Common myeloid progenitor, CD34-positive (primary cell): ENCODE results near the gene PMPCA.
A peak's percentile ranks its signal among the peaks of the same experiment; 100 is the strongest.

Experiments
- CTCF ChIA-PET: fragments of 350-600 bp; sonication (Branson Sonifier 250); formaldehyde crosslinking; loops from one replicate; lab custom pipeline; 2021; ENCODE audit warnings: antibody characterized with exemption; lab: Charles Lee
- POLR2A ChIA-PET: fragments of 350-600 bp; sonication (Branson Sonifier 250); formaldehyde crosslinking; loops from one replicate; lab custom pipeline; 2021; ENCODE audit warnings: antibody characterized with exemption; lab: Charles Lee
- DNase-seq, 3 donors: peaks; one replicate each; pipeline versions ENCODE4 v3.0.0 to v3.0.0-alpha.2; 2013
- H3K27ac ChIP-seq, 2 experiments: 1 replicate in 1 of 2; 2 replicates in 1 of 2; pipeline ENCODE4 v1.7.0; 2013; ENCODE audit warnings: inconsistent platforms in 2 of 2, low read length in 2 of 2, mild to moderate bottlenecking in 2 of 2, low read depth in 1 of 2, moderate library complexity in 1 of 2; ENCODE audit not compliant: severe bottlenecking in 2 of 2, insufficient read depth in 1 of 2, poor library complexity in 1 of 2
- H3K27me3 ChIP-seq, 5 experiments: replicated peaks in 2 of 5; 1 replicate in 3 of 5; 2 replicates in 2 of 5; pipeline versions ENCODE4 v1.6.1 to v1.7.0; 2013; ENCODE audit warnings: low read length in 4 of 5, mild to moderate bottlenecking in 2 of 5, moderate library complexity in 2 of 5, inconsistent platforms in 1 of 5; ENCODE audit not compliant: insufficient read depth in 5 of 5, control insufficient read depth in 4 of 5
- H3K36me3 ChIP-seq, 4 experiments: 1 replicate in 2 of 4; 2 replicates in 2 of 4; pipeline versions ENCODE4 v1.6.1 to v1.7.0; 2013; ENCODE audit warnings: low read length in 3 of 4, control low read depth in 1 of 4, mild to moderate bottlenecking in 1 of 4; ENCODE audit not compliant: control insufficient read depth in 4 of 4, insufficient read depth in 4 of 4
- H3K4me1 ChIP-seq, 4 experiments: 1 replicate in 3 of 4; 2 replicates in 1 of 4; pipeline versions ENCODE4 v1.6.1 to v1.7.1; 2013; ENCODE audit warnings: low read length in 3 of 4, mild to moderate bottlenecking in 3 of 4, control low read depth in 1 of 4, inconsistent platforms in 1 of 4, moderate library complexity in 1 of 4; ENCODE audit not compliant: control insufficient read depth in 4 of 4, insufficient read depth in 4 of 4; ENCODE audit errors: control extremely low read depth in 1 of 4
- H3K4me3 ChIP-seq, 7 experiments: 1 replicate in 4 of 7; 2 replicates in 3 of 7; pipeline versions ENCODE4 v1.5.1 to v1.7.0; 2013; ENCODE audit warnings: mild to moderate bottlenecking in 7 of 7, low read length in 6 of 7, moderate library complexity in 6 of 7, inconsistent platforms in 2 of 7, low read depth in 2 of 7, control low read depth in 1 of 7; ENCODE audit not compliant: insufficient read depth in 4 of 7, control insufficient read depth in 1 of 7; ENCODE audit errors: extremely low read depth in 1 of 7
- H3K9me3 ChIP-seq, 5 experiments: 1 replicate in 4 of 5; 2 replicates in 1 of 5; pipeline versions ENCODE4 v1.6.1 to v1.7.1; 2013; ENCODE audit warnings: low read length in 4 of 5, mild to moderate bottlenecking in 2 of 5, inconsistent platforms in 1 of 5, low read depth in 1 of 5, moderate library complexity in 1 of 5; ENCODE audit not compliant: control insufficient read depth in 4 of 5, insufficient read depth in 2 of 5; ENCODE audit errors: control extremely low read depth in 1 of 5
- WGBS: methylation state at CpG from one replicate; pipeline ENCODE4 v1.1.5; 2013; ENCODE audit not compliant: insufficient coverage; 5-methylcytosine and 5-hydroxymethylcytosine counted together

Gene PMPCA

GRCh38 chr9:136439481-136440408 is 29.3 kb downstream of the PMPCA start, which contains the start of gene INPP5E:
INPP5E (minus strand) TSS chr9:136439845; CDS start chr9:136439419, 426 bp downstream.
- Histone ChIP-seq H3K27me3 (no peaks in the 10 kb centered on the region), H3K9me3 (no peaks in the 10 kb centered on the region), H3K4me1 (peaks cover 0 to 26% (median 22%) of the 10 kb centered on the region in 4 experiments), H3K36me3 (peaks cover 4 to 53% (median 39%) of the 10 kb centered on the region in 4 experiments), H3K27ac (peak within 1 kb of the TSS in 1 of 2 experiments; percentile 74), H3K4me3 (peak within 1 kb of the TSS; percentile 67 to 85 (median 83))
- 14% methylated on average over 75 of the region's 90 CpGs for WGBS
- DNase-seq: peak; percentile 66 to 81 (median 77)
- ChIA-PET CTCF (interaction anchor here (0.9 to 2.3 kb wide), 5 partner anchors 22 to 190 kb away, joined by 3 to 5 read pairs (median 4); no protein-coding TSS in a partner anchor), POLR2A (no interaction called here)

- no peaks in the 10 kb centered on the region for H3K27me3 ChIP-seq
- H3K4me1 ChIP-seq: peaks cover 0 to 26% (median 22%) of the 10 kb centered on the region in 4 experiments
- over 99% methylated on average over 14 of the region's 15 CpGs for WGBS
- peaks cover 4 to 57% (median 46%) of the 10 kb centered on the region in 4 experiments for H3K36me3 ChIP-seq
- no peak overlapping the region for H3K27ac ChIP-seq
- no peak overlapping the region for H3K4me3 ChIP-seq
- H3K9me3 ChIP-seq: no peaks in the 10 kb centered on the region
- no peak for DNase-seq
- ChIA-PET POLR2A (interaction anchor here (1.0 kb wide), 1 partner anchor 22 kb away, joined by 3 read pairs; no protein-coding TSS in a partner anchor), CTCF (interaction anchor here (1.0 to 3.4 kb wide), 4 partner anchors 13 to 128 kb away, joined by 3 to 12 read pairs (median 4); no protein-coding TSS in a partner anchor)
These were observed 30.8 kb downstream of the PMPCA start for GRCh38 chr9:136441191-136441680.

GRCh38 chr9:136441681-136442245 is 31.3 kb downstream of the PMPCA start:
- no peak overlapping the region for H3K27ac ChIP-seq
- H3K27me3 ChIP-seq: no peaks in the 10 kb centered on the region
- H3K9me3 ChIP-seq: no peaks in the 10 kb centered on the region
- no peak overlapping the region for H3K4me3 ChIP-seq
- H3K4me1 ChIP-seq: peaks cover 0 to 26% (median 22%) of the 10 kb centered on the region in 4 experiments
- ChIA-PET CTCF (interaction anchor here (1.2 to 3.4 kb wide), 3 partner anchors 12 to 129 kb away, joined by 3 to 12 read pairs (median 5); no protein-coding TSS in a partner anchor), POLR2A (interaction anchor here (1.0 kb wide), 1 partner anchor 21 kb away, joined by 3 read pairs; no protein-coding TSS in a partner anchor)
- 96% methylated on average over 16 of the region's 17 CpGs for WGBS
- peaks cover 4 to 56% (median 47%) of the 10 kb centered on the region in 4 experiments for H3K36me3 ChIP-seq
- DNase-seq: no peak

GRCh38 chr9:136442265-136442664 is 31.8 kb downstream of the PMPCA start:
- DNase-seq: no peak
- no peak overlapping the region for H3K27ac ChIP-seq
- H3K36me3 ChIP-seq: peaks cover 4 to 61% (median 49%) of the 10 kb centered on the region in 4 experiments
- POLR2A ChIA-PET: interaction anchor here (1.0 kb wide), 1 partner anchor 21 kb away, joined by 3 read pairs; no protein-coding TSS in a partner anchor
- no peaks in the 10 kb centered on the region for H3K9me3 ChIP-seq
- no peaks in the 10 kb centered on the region for H3K27me3 ChIP-seq
- H3K4me3 ChIP-seq: no peak overlapping the region
- WGBS: 96% methylated on average over 4 of the region's 5 CpGs
- CTCF ChIA-PET: interaction anchor here (1.2 to 3.4 kb wide), 3 partner anchors 12 to 130 kb away, joined by 3 to 12 read pairs (median 5); no protein-coding TSS in a partner anchor
- H3K4me1 ChIP-seq: peaks cover 0 to 23% (median 20%) of the 10 kb centered on the region in 4 experiments

GRCh38 chr9:136443087-136443486 is 32.6 kb downstream of the PMPCA start:
- Histone ChIP-seq H3K27ac (no peak overlapping the region), H3K4me1 (peaks cover 0 to 14% (median 11%) of the 10 kb centered on the region in 4 experiments), H3K4me3 (no peak overlapping the region), H3K27me3 (no peaks in the 10 kb centered on the region), H3K9me3 (no peaks in the 10 kb centered on the region), H3K36me3 (peaks cover 6 to 70% (median 56%) of the 10 kb centered on the region in 4 experiments)
- ChIA-PET POLR2A (interaction anchor here (1.1 kb wide), 1 partner anchor 41 kb away, joined by 3 read pairs; no protein-coding TSS in a partner anchor), CTCF (interaction anchor here (0.6 to 3.4 kb wide), 4 partner anchors 11 to 131 kb away, joined by 3 to 12 read pairs (median 3); no protein-coding TSS in a partner anchor)
- no peak for DNase-seq
- WGBS: 96% methylated on average over 14 of the region's 15 CpGs

- H3K4me1 ChIP-seq: peaks cover 0 to 8% (median 6%) of the 10 kb centered on the region in 4 experiments
- H3K27ac ChIP-seq: no peak overlapping the region
- WGBS: 96% methylated on average over 4 of the region's 7 CpGs
- no peak for DNase-seq
- no peak overlapping the region for H3K4me3 ChIP-seq
- ChIA-PET POLR2A (interaction anchor here (1.1 kb wide), 1 partner anchor 40 kb away, joined by 3 read pairs; no protein-coding TSS in a partner anchor), CTCF (interaction anchor here (0.8 to 3.4 kb wide), 2 partner anchors 10 to 17 kb away, joined by 3 to 12 read pairs; no protein-coding TSS in a partner anchor)
- no peaks in the 10 kb centered on the region for H3K9me3 ChIP-seq
- H3K36me3 ChIP-seq: peaks cover 6 to 75% (median 59%) of the 10 kb centered on the region in 4 experiments
- H3K27me3 ChIP-seq: no peaks in the 10 kb centered on the region
These were observed 33.2 kb downstream of the PMPCA start for GRCh38 chr9:136443687-136444086.
